GM12874 (cell line): ENCODE data around the gene KRTAP4-4.
"Not testable (repeated sequence)": the region's sequence is repeated elsewhere in the genome, so short reads cannot be mapped to it uniquely, and the experiment has no call there.

Experiments
- TF ChIP-seq, protein P1 (sequence below): IDR thresholded peaks from 2 replicates; pipeline ENCODE4 v1.5.1; 2011; ENCODE audit warnings: low read depth, mild to moderate bottlenecking, control low read depth, low read length, moderate library complexity; ENCODE audit not compliant: insufficient read depth

KRTAP4-4 gene

DNA sequence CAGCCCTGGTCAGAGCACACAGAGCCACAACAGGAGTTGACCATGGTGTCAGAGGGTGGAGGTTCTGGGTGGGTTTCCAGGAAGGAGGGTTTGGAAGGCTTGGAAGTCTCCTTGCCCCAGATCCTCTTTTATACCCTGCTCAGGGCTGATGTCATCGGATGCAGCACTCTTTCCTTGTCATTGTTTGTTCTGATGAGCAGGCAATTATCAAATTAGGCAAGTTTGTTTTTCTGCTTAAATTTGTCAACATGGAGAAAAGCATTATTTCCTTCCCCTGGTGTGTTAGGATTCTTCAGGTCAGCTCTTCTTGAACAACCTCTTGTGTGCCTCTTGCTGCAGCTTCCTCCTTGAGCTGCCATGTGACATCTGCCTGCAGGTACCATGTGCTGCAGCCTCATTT lies at the start of gene KRTAP4-4:
TSS of gene KRTAP4-4 (minus strand) at position 101 of the 400 bp plus-strand sequence. CDS start at position 44, 57 bp downstream.
- TF ChIP-seq, protein P1, sequence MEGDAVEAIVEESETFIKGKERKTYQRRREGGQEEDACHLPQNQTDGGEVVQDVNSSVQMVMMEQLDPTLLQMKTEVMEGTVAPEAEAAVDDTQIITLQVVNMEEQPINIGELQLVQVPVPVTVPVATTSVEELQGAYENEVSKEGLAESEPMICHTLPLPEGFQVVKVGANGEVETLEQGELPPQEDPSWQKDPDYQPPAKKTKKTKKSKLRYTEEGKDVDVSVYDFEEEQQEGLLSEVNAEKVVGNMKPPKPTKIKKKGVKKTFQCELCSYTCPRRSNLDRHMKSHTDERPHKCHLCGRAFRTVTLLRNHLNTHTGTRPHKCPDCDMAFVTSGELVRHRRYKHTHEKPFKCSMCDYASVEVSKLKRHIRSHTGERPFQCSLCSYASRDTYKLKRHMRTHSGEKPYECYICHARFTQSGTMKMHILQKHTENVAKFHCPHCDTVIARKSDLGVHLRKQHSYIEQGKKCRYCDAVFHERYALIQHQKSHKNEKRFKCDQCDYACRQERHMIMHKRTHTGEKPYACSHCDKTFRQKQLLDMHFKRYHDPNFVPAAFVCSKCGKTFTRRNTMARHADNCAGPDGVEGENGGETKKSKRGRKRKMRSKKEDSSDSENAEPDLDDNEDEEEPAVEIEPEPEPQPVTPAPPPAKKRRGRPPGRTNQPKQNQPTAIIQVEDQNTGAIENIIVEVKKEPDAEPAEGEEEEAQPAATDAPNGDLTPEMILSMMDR = no peak

DNA sequence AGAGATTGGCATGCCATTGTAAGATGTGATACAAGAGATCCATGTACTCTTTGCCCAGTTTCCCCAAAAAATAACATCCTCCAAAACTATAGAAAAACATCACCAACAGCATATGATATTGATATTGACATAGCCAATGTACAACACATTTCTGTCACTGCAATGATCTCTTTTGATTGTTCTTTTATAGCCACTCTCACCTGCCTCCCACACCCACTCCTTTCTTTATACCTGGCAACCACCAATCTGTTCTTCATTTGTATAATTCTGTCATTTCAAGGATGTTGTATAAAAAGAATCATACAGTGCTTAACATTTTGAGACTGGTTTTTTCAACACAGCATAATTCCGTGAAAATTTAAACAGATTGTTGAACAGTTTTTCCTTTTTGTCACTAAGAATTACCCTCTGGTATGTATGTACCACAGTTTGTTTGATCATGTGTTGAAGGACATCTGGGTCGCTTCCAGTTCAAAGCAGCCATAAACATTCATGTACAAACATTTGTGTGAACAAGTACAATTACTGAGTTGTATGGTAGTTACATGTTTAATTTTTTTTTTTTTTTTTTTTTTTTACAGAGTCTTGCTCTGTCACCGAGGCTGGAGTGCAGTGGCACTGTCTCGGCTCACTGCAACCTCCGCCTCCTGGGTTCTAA lies 39.0 kb upstream of the KRTAP4-4 start:
- TF ChIP-seq, protein P1 = no peak

DNA sequence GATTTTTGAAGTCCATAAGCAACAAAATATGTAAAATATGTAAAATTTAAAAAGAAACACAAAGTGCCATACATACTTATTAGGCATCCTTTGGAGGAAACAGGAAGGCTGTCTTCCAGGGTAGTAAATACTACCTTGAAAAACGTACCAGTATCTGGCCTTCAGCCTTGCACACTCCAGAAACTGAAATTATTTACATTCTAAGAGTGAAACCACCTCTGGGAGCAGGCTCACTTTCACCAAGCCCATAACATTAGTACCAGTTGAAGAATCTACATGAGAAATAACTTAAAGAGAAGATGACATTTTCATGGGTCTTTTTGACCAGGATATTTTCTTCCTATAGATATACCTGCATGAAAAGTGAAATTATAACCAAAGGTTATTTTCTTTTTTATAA lies 35.5 kb upstream of the KRTAP4-4 start:
- TF ChIP-seq, protein P1 = no peak

DNA sequence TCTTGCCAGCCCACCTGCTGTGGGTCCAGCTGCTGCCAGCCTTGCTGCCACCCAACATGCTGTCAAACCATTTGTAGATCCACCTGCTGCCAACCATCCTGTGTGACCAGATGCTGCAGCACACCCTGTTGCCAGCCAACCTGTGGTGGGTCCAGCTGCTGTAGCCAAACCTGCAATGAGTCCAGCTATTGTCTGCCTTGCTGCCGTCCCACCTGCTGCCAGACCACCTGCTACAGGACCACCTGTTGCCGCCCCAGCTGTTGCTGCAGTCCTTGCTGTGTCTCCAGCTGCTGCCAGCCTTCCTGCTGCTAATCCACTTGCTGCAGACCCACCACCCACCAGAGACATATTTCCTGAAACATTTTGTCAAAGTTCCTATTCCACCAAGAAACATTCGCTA lies 29.8 kb upstream of the KRTAP4-4 start:
- TF ChIP-seq, protein P1 = no peak

DNA sequence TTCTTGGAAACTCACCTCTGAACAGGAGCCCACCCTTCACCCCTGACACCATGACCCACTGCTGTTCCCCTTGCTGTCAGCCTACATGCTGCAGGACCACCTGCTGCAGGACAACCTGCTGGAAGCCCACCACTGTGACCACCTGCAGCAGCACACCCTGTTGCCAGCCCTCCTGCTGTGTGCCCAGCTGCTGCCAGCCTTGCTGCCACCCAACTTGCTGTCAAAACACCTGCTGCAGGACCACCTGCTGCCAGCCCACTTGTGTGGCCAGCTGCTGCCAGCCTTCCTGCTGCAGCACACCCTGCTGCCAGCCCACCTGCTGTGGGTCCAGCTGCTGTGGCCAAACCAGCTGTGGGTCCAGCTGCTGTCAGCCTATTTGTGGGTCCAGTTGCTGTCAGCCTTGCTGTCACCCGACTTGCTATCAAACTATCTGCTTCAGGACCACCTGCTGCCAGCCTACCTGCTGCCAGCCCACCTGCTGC lies 29.3 kb upstream of the KRTAP4-4 start, which contains the start of gene KRTAP9-1:
TSS of gene KRTAP9-1 (plus strand) at position 51 of the 482 bp plus-strand sequence. CDS start at position 51, 0 bp downstream.
- TF ChIP-seq, protein P1 = not testable (repeated sequence)

DNA sequence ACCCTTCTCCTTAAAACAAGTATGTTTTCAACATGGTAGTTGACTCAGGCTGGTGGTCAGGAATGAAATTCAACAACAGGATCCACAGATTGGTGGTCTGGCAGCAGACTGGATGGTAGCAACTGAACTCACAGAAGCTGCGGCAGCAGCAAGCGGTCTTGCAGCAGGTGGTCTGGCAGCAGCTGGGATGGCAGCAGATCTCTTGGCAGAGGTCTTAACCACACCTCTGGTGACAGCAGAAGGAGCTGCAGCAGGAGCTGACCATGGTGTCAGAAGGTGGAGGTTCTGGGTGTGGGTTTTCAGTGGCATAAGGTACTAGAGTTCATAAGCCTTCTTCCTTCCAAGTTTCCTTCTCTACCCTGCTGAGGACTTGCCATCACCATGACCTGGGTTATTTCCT lies 26.3 kb upstream of the KRTAP4-4 start:
- TF ChIP-seq, protein P1 = no peak

DNA sequence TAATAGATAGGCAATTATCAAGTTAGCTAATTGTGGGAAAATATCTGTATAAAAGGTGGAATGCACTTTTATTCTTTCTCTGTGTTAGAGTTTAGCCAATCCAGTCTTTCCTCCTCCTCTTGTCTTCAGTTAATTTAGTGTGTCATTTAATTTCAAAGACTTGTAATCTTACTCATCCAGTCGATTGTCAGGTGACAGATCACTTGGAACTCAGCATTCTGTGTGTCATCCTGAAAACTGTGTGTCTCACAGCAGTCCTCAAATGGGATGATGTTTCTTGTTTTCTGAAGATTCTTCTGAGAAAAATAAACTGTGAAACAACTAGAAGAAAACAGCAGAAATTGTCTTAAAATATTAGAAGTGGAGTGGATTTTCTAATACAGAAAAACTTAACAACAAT lies 24.5 kb upstream of the KRTAP4-4 start:
- TF ChIP-seq, protein P1 = no peak
